K562 (cell line): Measurements from ENCODE around the gene PON3. TPM values are rescaled to one million over a fixed set of nuclear protein-coding genes. Genes with fewer than 3 reads are reported as not detected.

Experiments
- ATAC-seq: fragments of 200-7000 bp; cut with Tn5 transposase; 3 replicates; pipeline ENCODE4 v1.9.1; 2020; ENCODE audit warnings: moderate library complexity
- BruUV-seq: library from RNA; stranded (reverse); fragments of 400-500 nt; replicated peaks from 2 replicates; lab custom pipeline; 2021; lab: Mats Ljungman, UMichigan
- CTCF ChIA-PET: fragments of 300-600 bp; formaldehyde crosslinking; extraction: SDS; loops from one replicate; lab custom pipeline; 2021; ENCODE audit warnings: low intra/inter-chr PET ratio; lab: Yijun Ruan, JAX
- POLR2A ChIA-PET: fragments of 300-600, 350-650 bp; sonication (Branson Sonifier 250); formaldehyde crosslinking; extraction: SDS; loops from one replicate; lab custom pipeline; 2021; ENCODE audit warnings: antibody characterized with exemption, inconsistent platforms; lab: Yijun Ruan, JAX
- DNase-seq, 4 experiments: peaks; one replicate each; pipeline versions ENCODE4 v3.0.0 to v3.0.0-alpha.2; 2011 to 2018; ENCODE audit warnings: low spot score in 3 of 4, mixed read lengths in 3 of 4; ENCODE audit errors: extremely low read depth in 1 of 4
- FAIRE-seq: peaks from 2 replicates; lab custom pipeline; 2011; peaks lifted over from hg19 to GRCh38; lab: Jason Lieb, UNC
- H2AFZ ChIP-seq: 2 replicates; pipeline ENCODE4 v1.6.0; 2011; ENCODE audit warnings: low read depth, low read length, control low read depth, inconsistent platforms
- H3K27ac ChIP-seq: fragments of 200-600 bp; 3 replicates; pipeline ENCODE4 v1.8.0; 2011; ENCODE audit warnings: low read depth, mild to moderate bottlenecking, control low read depth, inconsistent platforms, low read length, moderate library complexity, mixed read lengths; ENCODE audit errors: extremely low read depth
- H3K27me3 ChIP-seq, 2 experiments: fragments of 300-600 bp in 1 of 2; 2 replicates in 1 of 2; 3 replicates in 1 of 2; pipeline versions ENCODE4 v1.6.0 to v1.8.0; 2011; ENCODE audit warnings: inconsistent platforms in 2 of 2, low read length in 2 of 2, mild to moderate bottlenecking in 1 of 2, mixed read lengths in 1 of 2, moderate library complexity in 1 of 2; ENCODE audit not compliant: control insufficient read depth in 2 of 2, insufficient read depth in 2 of 2
- H3K36me3 ChIP-seq: fragments of 300-600 bp; 3 replicates; pipeline ENCODE4 v1.8.0; 2011; ENCODE audit warnings: mild to moderate bottlenecking, low read length, inconsistent platforms; ENCODE audit not compliant: control insufficient read depth, insufficient read depth
- H3K4me1 ChIP-seq, 2 experiments: fragments of 200-600 bp in 1 of 2; replicated peaks in 1 of 2; 2 replicates in 1 of 2; 3 replicates in 1 of 2; pipeline versions ENCODE4 v1.5.1 to v1.8.0; 2011; ENCODE audit warnings: inconsistent platforms in 2 of 2, low read length in 2 of 2, mild to moderate bottlenecking in 1 of 2, mixed read lengths in 1 of 2, moderate library complexity in 1 of 2; ENCODE audit not compliant: control insufficient read depth in 2 of 2, insufficient read depth in 2 of 2
- H3K4me2 ChIP-seq: 2 replicates; pipeline ENCODE4 v1.6.1; 2011; ENCODE audit warnings: low read length, control low read depth, inconsistent platforms, mixed read lengths; ENCODE audit not compliant: insufficient read depth
- H3K4me3 ChIP-seq: fragments of 200-600 bp; sonication (generic), shearing (Covaris generic); 2 replicates; pipeline ENCODE4 v1.5.1; 2016; ENCODE audit warnings: control low read depth, inconsistent platforms
- H3K79me2 ChIP-seq: fragments of 200-600 bp; 3 replicates; pipeline ENCODE4 v1.8.0; 2011; ENCODE audit warnings: low read length, inconsistent platforms; ENCODE audit not compliant: control insufficient read depth, insufficient read depth
- H3K9ac ChIP-seq, 2 experiments: 2 replicates each; pipeline versions ENCODE4 v1.6.0 to v1.6.1; 2011; ENCODE audit warnings: low read depth in 2 of 2, low read length in 2 of 2, control low read depth in 1 of 2, inconsistent platforms in 1 of 2, mild to moderate bottlenecking in 1 of 2, mixed read lengths in 1 of 2; ENCODE audit not compliant: insufficient read depth in 1 of 2
- H3K9me1 ChIP-seq: one replicate; pipeline ENCODE4 v1.6.0; 2011; ENCODE audit warnings: inconsistent platforms, mild to moderate bottlenecking, low read length, moderate library complexity; ENCODE audit not compliant: control insufficient read depth, insufficient read depth
- H3K9me3 ChIP-seq: replicated peaks from 2 replicates; pipeline ENCODE4 v1.5.1; 2011; ENCODE audit warnings: low read depth, low read length, inconsistent platforms; ENCODE audit not compliant: control insufficient read depth, insufficient read depth
- H4K20me1 ChIP-seq: replicated peaks from 2 replicates; pipeline ENCODE4 v1.6.1; 2011; ENCODE audit warnings: low read length, inconsistent platforms, mixed read lengths; ENCODE audit not compliant: control insufficient read depth, insufficient read depth
- ARHGAP35 ChIP-seq: fragments of 450-650 bp; IDR thresholded peaks from 2 replicates; pipeline ENCODE4 v1.6.1; 2018; ENCODE audit not compliant: partially characterized antibody
- MEF2D ChIP-seq: conservative IDR thresholded peaks from 2 replicates; pipeline ENCODE4 v1.6.1; 2016; ENCODE audit warnings: low read depth, missing genetic modification characterization, missing compliant biosample characterization
- PTTG1 ChIP-seq: fragments of 450-650 bp; IDR thresholded peaks from 2 replicates; pipeline ENCODE4 v1.6.1; 2016; ENCODE audit warnings: low read depth, mild to moderate bottlenecking, missing genetic modification characterization, missing compliant biosample characterization
- SREBF1 ChIP-seq: fragments of 150-350 bp; IDR thresholded peaks from 2 replicates; pipeline ENCODE4 v1.6.1; 2014; ENCODE audit warnings: antibody characterized with exemption, low read depth, low read length, borderline replicate concordance
- ZC3H4 ChIP-seq: sonication (generic); formaldehyde crosslinking; IDR thresholded peaks from 2 replicates; pipeline ENCODE4 v1.9.0; 2021; ENCODE audit warnings: missing genetic modification reagents, borderline replicate concordance
- WGBS: fragments of 100-300 bp; shearing (Covaris generic); methylation state at CpG from one replicate; pipeline ENCODE4 v1.1.6; 2016; ENCODE audit warnings: low coverage, mixed read lengths; ENCODE audit not compliant: insufficient coverage; ENCODE audit errors: missing lambda C conversion rate; 5-methylcytosine and 5-hydroxymethylcytosine counted together
- in situ Hi-C: fragments of 300-500 bp; cut with MboI; formaldehyde crosslinking; loops from 4 replicates; pipeline ENCODE4 v1.15.0; 2018; ENCODE audit warnings: inconsistent platforms, mixed read lengths
- intact Hi-C: fragments of 100-400 bp; cut with micrococcal nuclease; formaldehyde crosslinking; loops from 2 replicates; pipeline ENCODE4 v1.14.2; 2022
- polyA plus RNA-seq, 8 experiments: library from polyadenylated mRNA; depleted of rRNA in 4 of 8; stranded (reverse) in 5 of 8; unstranded in 3 of 8; fragments of >200 nt; fragmentation: Nextera tagmentation in 2 of 8; fragmentation: Illumina TruSeq in 1 of 8; extraction: Ambion mirVana in 2 of 8; extraction: Trizol in 1 of 8; gene quantifications; 2 replicates each; pipeline versions ENCODE4 v1.2.1 to v1.2.3, GENCODE V29; 2011 to 2014; ENCODE audit warnings: inconsistent platforms in 1 of 8, missing spikeins in 1 of 8
- total RNA-seq, 7 experiments: library from RNA; depleted of rRNA in 6 of 7; stranded (reverse); fragments of >200 nt in 6 of 7; fragmentation: Illumina TruSeq in 2 of 7; extraction: Trizol in 2 of 7; gene quantifications; 2 replicates each; pipeline versions ENCODE4 v1.2.1 to v1.2.3, GENCODE V29; 2011 to 2021; ENCODE audit warnings: low replicate concordance in 1 of 7
- TF ChIP-seq, protein P1 (sequence below): fragments of 450-650 bp; formaldehyde crosslinking; IDR thresholded peaks from 2 replicates; pipeline ENCODE4 v1.4.0; 2022; ENCODE audit warnings: missing genetic modification characterization
- TF ChIP-seq, protein P2 (sequence below): sonication (generic); formaldehyde crosslinking; IDR thresholded peaks from 2 replicates; pipeline ENCODE4 v1.8.0; 2023; ENCODE audit warnings: mild to moderate bottlenecking, missing genetic modification reagents
- TF ChIP-seq, protein P3 (sequence below): sonication (generic); formaldehyde crosslinking; IDR thresholded peaks from 2 replicates; pipeline ENCODE4 v1.9.0; 2022; ENCODE audit warnings: mild to moderate bottlenecking, missing genetic modification reagents
- TF ChIP-seq, protein P4 (sequence below): fragments of 450-650 bp; IDR thresholded peaks from 2 replicates; pipeline ENCODE4 v1.6.1; 2014; ENCODE audit warnings: low read depth, mild to moderate bottlenecking, moderate library complexity, borderline replicate concordance

Gene PON3
- total and polyA plus RNA-seq, 9 of the 15 experiments (the other 6 are each of a cell fraction or from before 2014, with no cell fraction given): 0.15 to 0.38 (median 0.18) TPM; not detected in 6

DNA sequence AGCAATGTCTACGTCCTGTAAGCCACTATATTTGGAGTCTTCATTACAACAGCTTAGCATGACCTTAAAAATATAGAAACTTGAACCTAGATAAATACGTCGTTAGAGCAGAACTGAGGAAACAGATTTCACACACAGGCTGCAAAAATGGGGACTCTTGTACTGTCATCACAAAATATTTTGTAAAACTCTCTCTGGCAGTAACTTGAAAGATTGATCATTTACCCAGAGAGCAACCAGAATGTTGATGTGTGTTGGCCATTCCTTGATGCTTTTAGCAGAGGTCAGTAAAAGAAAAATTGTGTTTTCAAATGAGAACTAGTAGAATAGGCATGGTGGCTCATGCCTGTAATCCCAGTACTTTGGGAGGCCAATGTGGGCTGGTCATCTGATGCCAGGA is 57.3 kb downstream of the PON3 start:
- no peak overlapping the region for H3K9ac ChIP-seq
- ATAC-seq (no peak), FAIRE-seq (no peak), DNase-seq (no peak)
- CTCF ChIA-PET: no interaction called here
- H3K4me2 ChIP-seq: no peak overlapping the region
- no peak overlapping the region for H3K4me3 ChIP-seq
- no peaks in the 10 kb centered on the region for H3K79me2 ChIP-seq
- no peak overlapping the region for H3K27ac ChIP-seq
- H3K9me3 ChIP-seq: no peaks in the 10 kb centered on the region
- TF ChIP-seq PTTG1 (tag) (no peak), ZC3H4 (CRISPR knock-in tag) (no peak), MEF2D (no peak), SREBF1 (no peak), ARHGAP35 (no peak)
- TF ChIP-seq, protein P1, sequence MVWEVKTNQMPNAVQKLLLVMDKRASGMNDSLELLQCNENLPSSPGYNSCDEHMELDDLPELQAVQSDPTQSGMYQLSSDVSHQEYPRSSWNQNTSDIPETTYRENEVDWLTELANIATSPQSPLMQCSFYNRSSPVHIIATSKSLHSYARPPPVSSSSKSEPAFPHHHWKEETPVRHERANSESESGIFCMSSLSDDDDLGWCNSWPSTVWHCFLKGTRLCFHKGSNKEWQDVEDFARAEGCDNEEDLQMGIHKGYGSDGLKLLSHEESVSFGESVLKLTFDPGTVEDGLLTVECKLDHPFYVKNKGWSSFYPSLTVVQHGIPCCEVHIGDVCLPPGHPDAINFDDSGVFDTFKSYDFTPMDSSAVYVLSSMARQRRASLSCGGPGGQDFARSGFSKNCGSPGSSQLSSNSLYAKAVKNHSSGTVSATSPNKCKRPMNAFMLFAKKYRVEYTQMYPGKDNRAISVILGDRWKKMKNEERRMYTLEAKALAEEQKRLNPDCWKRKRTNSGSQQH: no peak
- TF ChIP-seq, protein P2, sequence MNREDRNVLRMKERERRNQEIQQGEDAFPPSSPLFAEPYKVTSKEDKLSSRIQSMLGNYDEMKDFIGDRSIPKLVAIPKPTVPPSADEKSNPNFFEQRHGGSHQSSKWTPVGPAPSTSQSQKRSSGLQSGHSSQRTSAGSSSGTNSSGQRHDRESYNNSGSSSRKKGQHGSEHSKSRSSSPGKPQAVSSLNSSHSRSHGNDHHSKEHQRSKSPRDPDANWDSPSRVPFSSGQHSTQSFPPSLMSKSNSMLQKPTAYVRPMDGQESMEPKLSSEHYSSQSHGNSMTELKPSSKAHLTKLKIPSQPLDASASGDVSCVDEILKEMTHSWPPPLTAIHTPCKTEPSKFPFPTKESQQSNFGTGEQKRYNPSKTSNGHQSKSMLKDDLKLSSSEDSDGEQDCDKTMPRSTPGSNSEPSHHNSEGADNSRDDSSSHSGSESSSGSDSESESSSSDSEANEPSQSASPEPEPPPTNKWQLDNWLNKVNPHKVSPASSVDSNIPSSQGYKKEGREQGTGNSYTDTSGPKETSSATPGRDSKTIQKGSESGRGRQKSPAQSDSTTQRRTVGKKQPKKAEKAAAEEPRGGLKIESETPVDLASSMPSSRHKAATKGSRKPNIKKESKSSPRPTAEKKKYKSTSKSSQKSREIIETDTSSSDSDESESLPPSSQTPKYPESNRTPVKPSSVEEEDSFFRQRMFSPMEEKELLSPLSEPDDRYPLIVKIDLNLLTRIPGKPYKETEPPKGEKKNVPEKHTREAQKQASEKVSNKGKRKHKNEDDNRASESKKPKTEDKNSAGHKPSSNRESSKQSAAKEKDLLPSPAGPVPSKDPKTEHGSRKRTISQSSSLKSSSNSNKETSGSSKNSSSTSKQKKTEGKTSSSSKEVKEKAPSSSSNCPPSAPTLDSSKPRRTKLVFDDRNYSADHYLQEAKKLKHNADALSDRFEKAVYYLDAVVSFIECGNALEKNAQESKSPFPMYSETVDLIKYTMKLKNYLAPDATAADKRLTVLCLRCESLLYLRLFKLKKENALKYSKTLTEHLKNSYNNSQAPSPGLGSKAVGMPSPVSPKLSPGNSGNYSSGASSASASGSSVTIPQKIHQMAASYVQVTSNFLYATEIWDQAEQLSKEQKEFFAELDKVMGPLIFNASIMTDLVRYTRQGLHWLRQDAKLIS (CRISPR knock-in tag): no peak
- TF ChIP-seq, protein P3, sequence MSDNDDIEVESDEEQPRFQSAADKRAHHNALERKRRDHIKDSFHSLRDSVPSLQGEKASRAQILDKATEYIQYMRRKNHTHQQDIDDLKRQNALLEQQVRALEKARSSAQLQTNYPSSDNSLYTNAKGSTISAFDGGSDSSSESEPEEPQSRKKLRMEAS: no peak
- TF ChIP-seq, protein P4, sequence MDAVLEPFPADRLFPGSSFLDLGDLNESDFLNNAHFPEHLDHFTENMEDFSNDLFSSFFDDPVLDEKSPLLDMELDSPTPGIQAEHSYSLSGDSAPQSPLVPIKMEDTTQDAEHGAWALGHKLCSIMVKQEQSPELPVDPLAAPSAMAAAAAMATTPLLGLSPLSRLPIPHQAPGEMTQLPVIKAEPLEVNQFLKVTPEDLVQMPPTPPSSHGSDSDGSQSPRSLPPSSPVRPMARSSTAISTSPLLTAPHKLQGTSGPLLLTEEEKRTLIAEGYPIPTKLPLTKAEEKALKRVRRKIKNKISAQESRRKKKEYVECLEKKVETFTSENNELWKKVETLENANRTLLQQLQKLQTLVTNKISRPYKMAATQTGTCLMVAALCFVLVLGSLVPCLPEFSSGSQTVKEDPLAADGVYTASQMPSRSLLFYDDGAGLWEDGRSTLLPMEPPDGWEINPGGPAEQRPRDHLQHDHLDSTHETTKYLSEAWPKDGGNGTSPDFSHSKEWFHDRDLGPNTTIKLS: no peak
- intact Hi-C loops (no loop called here), in situ Hi-C loops (no loop called here)
- POLR2A ChIA-PET: no interaction called here
- 0% methylated on average over 3 of the region's 3 CpGs for WGBS
- BruUV-seq: no TSS peak
- H3K9me1 ChIP-seq: no peaks in the 10 kb centered on the region
- no peaks in the 10 kb centered on the region for H4K20me1 ChIP-seq
- H3K27me3 ChIP-seq: no peaks in the 10 kb centered on the region
- no peaks in the 10 kb centered on the region for H3K36me3 ChIP-seq
- no peak overlapping the region for H2AFZ ChIP-seq
- H3K4me1 ChIP-seq: no peaks in the 10 kb centered on the region
